Lung (tissue), 12 donors: ENCODE results near the gene TMTC2. TPM values are rescaled to one million over a fixed set of nuclear protein-coding genes. Genes with fewer than 3 reads are reported as not detected.

ENCODE experiments used
- ATAC-seq: fragments of 200-7000 bp; cut with Tn5 transposase; one replicate; pipeline ENCODE4 v1.9.1; 2020; ENCODE audit warnings: moderate number of reproducible peaks; ENCODE audit not compliant: insufficient read depth, low FRiP score
- DNase-seq, 3 donors: peaks; one replicate each; pipeline ENCODE4 v3.0.0-alpha.2; 2013 to 2017
- H3K27ac ChIP-seq, 2 donors: one replicate each; pipeline ENCODE4 v1.5.1; 2013; ENCODE audit warnings: mild to moderate bottlenecking in 2 of 2, moderate library complexity in 2 of 2, control low read depth in 1 of 2, inconsistent platforms in 1 of 2, low read depth in 1 of 2, low read length in 1 of 2
- H3K27me3 ChIP-seq, 3 donors: one replicate each; pipeline ENCODE4 v1.5.1; 2013; ENCODE audit warnings: low read length in 2 of 3; ENCODE audit not compliant: control insufficient read depth in 3 of 3, insufficient read depth in 3 of 3
- H3K36me3 ChIP-seq, 4 donors: one replicate each; pipeline ENCODE4 v1.5.1; 2013; ENCODE audit warnings: low read length in 4 of 4, mild to moderate bottlenecking in 1 of 4, moderate library complexity in 1 of 4; ENCODE audit not compliant: control insufficient read depth in 4 of 4, insufficient read depth in 4 of 4
- H3K4me1 ChIP-seq, 5 donors: one replicate each; pipeline ENCODE4 v1.5.1; 2013; ENCODE audit warnings: low read length in 5 of 5, mild to moderate bottlenecking in 2 of 5, moderate library complexity in 1 of 5; ENCODE audit not compliant: control insufficient read depth in 5 of 5, insufficient read depth in 5 of 5
- H3K4me3 ChIP-seq: one replicate; pipeline ENCODE4 v1.5.1; 2013; ENCODE audit warnings: mild to moderate bottlenecking, control low read depth, moderate library complexity
- H3K9ac ChIP-seq, 2 donors: one replicate each; pipeline ENCODE4 v1.5.1; 2013; ENCODE audit warnings: low read length in 2 of 2, control low read depth in 1 of 2; ENCODE audit not compliant: insufficient read depth in 1 of 2
- H3K9me3 ChIP-seq, 4 donors: one replicate each; pipeline ENCODE4 v1.5.1; 2013; ENCODE audit warnings: low read length in 3 of 4, mild to moderate bottlenecking in 1 of 4, moderate library complexity in 1 of 4; ENCODE audit not compliant: control insufficient read depth in 4 of 4, insufficient read depth in 3 of 4
- CTCF ChIP-seq: IDR thresholded peaks from 2 replicates; pipeline ENCODE4 v1.5.1; 2012; ENCODE audit warnings: mild to moderate bottlenecking; ENCODE audit errors: control extremely low read depth, extremely low read depth
- WGBS, 2 donors: extraction: QIAGEN DNeasy Blood & Tissue Kit; methylation state at CpG; one replicate each; pipeline ENCODE4 v1.1.7; 2013; 5-methylcytosine and 5-hydroxymethylcytosine counted together
- polyA plus RNA-seq, 2 donors: library from polyadenylated mRNA; stranded (reverse); fragments of 200-250 nt; gene quantifications; one replicate each; pipeline ENCODE4 v1.2.1, GENCODE V29; 2013
- total RNA-seq, 2 donors: library from RNA; depleted of rRNA in 1 of 2; stranded (reverse); fragments of >200 nt in 1 of 2; gene quantifications; one replicate each; pipeline ENCODE4 v1.2.1, GENCODE V29; 2014 to 2021
- donor health status: control.
- donor health status: control.
- donor health status: Bipolar disorder and iron deficiency.
- donor health status: healthy.
- donor health status: DM: yes; HTN: yes; CAD: no.

Gene TMTC2
- total and polyA plus RNA-seq, 4 donors: 5.3 to 77.1 (median 14.0) TPM

GRCh38 chr12:83042441-83043200 is 355.9 kb downstream of the TMTC2 start:
- ATAC-seq (no peak), DNase-seq (no peak)
- H3K36me3 ChIP-seq: no peaks in the 10 kb centered on the region
- H3K4me1 ChIP-seq: no peaks in the 10 kb centered on the region
- no peak for TF ChIP-seq CTCF
- H3K9ac ChIP-seq: no peak overlapping the region
- 72 to 75% methylated on average over 9 of the region's 9 CpGs for WGBS, 2 donors
- no peaks in the 10 kb centered on the region for H3K9me3 ChIP-seq
- H3K27ac ChIP-seq: no peak overlapping the region
- H3K27me3 ChIP-seq: no peaks in the 10 kb centered on the region
- no peak overlapping the region for H3K4me3 ChIP-seq

GRCh38 chr12:83044736-83045135 is 358.0 kb downstream of the TMTC2 start:
- Histone ChIP-seq H3K4me1 (no peaks in the 10 kb centered on the region), H3K36me3 (peaks cover 0 to 2% (median 0%) of the 10 kb centered on the region in 4 donors), H3K27me3 (no peaks in the 10 kb centered on the region), H3K4me3 (no peak overlapping the region), H3K27ac (no peak overlapping the region), H3K9ac (no peak overlapping the region), H3K9me3 (peaks cover 0 to 2% (median 0%) of the 10 kb centered on the region in 4 donors)
- TF ChIP-seq CTCF: no peak
- ATAC-seq (no peak), DNase-seq (no peak)
- 89 to 90% methylated on average over 1 of the region's 1 CpG for WGBS, 2 donors

- no peak for TF ChIP-seq CTCF
- no peaks in the 10 kb centered on the region for H3K4me1 ChIP-seq
- no peak for DNase-seq
- no peak overlapping the region for H3K4me3 ChIP-seq
- 89 to 93% methylated on average over 5 of the region's 5 CpGs for WGBS, 2 donors
- peaks cover 0 to 2% (median 0%) of the 10 kb centered on the region in 4 donors for H3K36me3 ChIP-seq
- ATAC-seq: no peak
- H3K9me3 ChIP-seq: peaks cover 0 to 2% (median 0%) of the 10 kb centered on the region in 4 donors
- H3K9ac ChIP-seq: no peak overlapping the region
- no peaks in the 10 kb centered on the region for H3K27me3 ChIP-seq
- H3K27ac ChIP-seq: no peak overlapping the region
Observed at GRCh38 chr12:83046019-83046418, 359.3 kb downstream of the TMTC2 start.
